ENCODE data around the gene KCNN3.

- TF ChIP-seq POLR2A (IDR thresholded peaks at IDR 0.05; ENCODE audit: low read length) (no peak), GATA1 (IDR thresholded peaks at IDR 0.05; ENCODE audit: low read depth, low read length) (no peak)
These were observed 141.0 kb downstream of the KCNN3 start for GRCh38 chr1:154729031-154729442.
